Activated CD8-positive, alpha-beta memory T cell treated with anti-CD3 and anti-CD28 coated beads, Interleukin-2, amount 50 U/mL, for 1 hour (primary cell): ENCODE measurements around the gene SMARCD2.

Experiments used
- DNase-seq: peaks from one replicate; pipeline ENCODE4 v3.0.0-alpha.2; 2020; ENCODE audit errors: extremely low read depth

SMARCD2 gene

DNA sequence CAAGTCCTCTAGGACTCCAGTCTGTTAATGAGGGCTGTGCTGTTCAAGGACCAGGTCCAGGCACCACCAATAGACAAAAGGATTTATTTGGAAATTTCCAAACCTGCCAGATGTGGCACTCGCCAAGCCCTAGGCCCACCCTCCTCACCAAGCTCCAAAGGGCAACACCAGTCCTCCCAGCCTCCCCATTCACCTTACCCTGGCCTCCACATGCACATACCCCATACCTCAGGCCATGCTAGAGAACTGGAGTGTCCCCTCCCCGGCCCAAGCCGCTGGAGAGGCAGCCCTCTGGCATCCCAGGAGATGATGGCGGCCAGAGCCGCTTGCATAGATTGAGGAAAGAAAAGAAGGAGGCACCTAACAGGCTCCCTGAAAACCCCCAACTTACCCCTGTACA lies 10.5 kb downstream of the SMARCD2 start:
- no peak for DNase-seq

DNA sequence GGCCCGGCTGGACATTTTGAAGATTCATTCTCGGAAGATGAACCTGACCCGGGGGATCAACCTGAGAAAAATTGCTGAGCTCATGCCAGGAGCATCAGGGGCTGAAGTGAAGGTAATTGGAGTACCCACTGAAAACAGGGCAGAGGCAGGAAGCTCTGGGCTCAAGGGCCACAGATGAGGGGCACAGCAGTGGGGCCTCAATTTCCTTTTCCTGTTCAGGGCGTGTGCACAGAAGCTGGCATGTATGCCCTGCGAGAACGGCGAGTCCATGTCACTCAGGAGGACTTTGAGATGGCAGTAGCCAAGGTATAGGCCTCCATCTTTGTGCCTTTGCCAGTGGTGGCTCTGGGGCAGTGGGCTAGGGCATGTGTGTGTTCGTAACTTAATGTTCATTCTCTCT lies 11.0 kb downstream of the SMARCD2 start:
- no peak for DNase-seq

DNA sequence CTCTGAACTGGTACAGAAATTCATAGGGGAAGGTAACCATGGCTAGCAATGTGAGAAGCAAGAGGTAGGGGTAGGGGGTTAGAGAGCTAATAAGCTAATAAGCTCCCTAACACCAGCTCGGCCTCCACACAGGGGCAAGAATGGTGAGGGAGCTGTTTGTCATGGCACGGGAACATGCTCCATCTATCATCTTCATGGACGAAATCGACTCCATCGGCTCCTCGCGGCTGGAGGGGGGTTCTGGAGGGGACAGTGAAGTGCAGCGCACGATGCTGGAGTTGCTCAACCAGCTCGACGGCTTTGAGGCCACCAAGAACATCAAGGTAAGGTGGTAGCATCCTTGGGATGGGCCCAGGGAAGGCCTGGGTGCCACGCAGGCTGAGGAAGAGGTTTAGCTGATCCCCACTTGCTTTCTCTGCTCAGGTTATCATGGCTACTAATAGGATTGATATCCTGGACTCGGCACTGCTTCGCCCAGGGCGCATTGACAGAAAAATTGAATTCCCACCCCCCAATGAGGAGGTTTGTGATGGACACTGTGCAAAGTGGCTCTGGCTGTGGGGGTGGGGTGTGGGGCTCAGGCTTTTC lies 11.5 kb downstream of the SMARCD2 start:
- no peak for DNase-seq

DNA sequence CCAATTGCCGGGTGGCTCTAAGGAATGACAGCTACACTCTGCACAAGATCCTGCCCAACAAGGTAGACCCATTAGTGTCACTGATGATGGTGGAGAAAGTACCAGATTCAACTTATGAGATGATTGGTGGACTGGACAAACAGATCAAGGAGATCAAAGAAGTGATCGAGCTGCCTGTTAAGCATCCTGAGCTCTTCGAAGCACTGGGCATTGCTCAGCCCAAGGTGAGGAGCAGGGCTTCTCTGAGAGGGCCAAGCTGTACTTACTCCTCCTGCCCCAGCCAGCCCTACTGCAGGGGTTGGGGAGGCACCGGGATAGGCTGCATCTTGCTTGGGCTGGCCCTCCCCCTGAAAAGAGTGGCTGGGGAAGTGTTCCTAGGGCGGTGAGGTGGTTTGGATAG lies 12.2 kb downstream of the SMARCD2 start:
- no peak for DNase-seq

DNA sequence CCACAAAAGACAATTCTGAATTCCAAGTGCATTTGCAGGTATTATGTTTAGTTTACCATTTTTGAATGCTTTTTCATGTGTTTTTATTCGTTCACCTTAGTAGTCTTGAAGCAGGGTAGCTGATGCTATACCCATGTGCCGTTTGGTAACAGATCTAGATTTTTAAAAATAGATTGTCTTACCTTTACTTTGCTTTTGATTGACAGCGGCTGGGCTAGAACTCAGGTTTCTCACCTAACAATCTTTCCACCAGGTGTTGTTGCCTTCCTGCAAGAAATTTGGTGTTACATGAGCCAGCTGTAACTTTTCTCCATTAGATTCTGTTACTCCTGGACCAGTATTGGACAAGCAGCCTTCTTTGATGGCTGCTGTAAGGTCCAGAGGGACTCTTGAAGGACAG lies 13.5 kb downstream of the SMARCD2 start:
- DNase-seq, result no peak

DNA sequence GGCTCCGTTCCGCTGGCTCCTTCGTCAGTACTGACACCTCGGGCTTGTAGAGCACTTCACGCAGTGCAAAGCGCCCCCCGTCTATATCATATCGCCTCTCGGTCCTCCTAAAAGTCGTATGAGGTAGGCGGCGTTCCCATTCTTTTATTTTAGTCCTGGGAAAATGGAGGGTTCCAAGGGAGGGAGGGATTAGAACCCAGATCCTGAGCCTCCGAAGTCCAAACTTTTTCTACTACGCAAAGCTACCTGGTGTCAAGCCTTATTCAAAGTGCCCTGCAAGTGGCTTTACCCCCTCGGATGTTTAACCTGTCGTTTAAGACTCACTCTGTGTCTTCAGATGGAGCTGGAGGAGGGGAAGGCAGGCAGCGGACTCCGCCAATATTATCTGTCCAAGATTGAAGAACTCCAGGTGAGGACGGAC lies 14.7 kb downstream of the SMARCD2 start:
- DNase-seq, result no peak

DNA sequence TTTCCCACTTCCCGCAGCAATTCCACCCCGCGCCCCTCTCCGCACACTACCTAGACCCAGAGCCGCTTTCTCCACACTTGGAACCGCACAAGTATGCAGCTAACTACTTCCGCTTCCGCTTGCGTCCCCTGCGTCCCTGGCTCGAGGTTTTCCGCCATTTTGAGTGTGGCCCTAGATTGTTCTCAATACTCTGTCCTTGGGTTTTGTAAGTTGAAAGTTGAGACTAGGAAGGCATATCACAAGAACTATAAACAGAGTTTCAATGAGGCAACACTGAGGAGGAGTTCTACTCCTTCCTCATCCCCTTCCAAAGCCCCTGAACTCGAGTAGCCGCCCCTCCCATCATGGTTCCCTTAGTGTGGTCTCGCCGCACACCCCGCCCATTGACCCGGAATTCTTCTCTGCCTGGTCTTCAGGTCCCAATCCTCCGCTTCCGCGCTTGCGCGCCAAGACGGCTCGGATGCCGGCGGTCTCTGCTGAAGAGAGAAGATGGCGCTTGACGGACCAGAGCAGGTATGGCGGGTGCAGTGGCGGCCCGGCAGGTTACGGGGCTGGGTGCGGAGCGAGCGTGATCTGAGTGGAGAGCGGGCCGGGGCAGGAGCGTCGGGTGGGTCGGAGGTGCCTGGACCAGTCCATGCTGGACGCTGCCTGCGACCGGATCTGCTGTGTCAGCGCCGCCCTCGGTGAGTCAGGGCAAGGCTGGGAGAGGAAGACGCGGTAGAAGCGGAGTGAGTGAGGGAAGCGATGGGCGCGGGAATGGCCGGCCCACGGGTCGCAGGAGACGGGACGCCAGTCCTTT lies 15.3 kb downstream of the SMARCD2 start, which contains the start of the genes FTSJ3 and PSMC5:
TSS of gene FTSJ3 (minus strand) at position 662 of the 799 bp plus-strand sequence. CDS start 761 bp downstream, outside the sequence.
TSS of gene PSMC5 (plus strand) at position 430 of the 799 bp plus-strand sequence. CDS start at position 490, 60 bp downstream.
- peak; percentile 87 for DNase-seq

DNA sequence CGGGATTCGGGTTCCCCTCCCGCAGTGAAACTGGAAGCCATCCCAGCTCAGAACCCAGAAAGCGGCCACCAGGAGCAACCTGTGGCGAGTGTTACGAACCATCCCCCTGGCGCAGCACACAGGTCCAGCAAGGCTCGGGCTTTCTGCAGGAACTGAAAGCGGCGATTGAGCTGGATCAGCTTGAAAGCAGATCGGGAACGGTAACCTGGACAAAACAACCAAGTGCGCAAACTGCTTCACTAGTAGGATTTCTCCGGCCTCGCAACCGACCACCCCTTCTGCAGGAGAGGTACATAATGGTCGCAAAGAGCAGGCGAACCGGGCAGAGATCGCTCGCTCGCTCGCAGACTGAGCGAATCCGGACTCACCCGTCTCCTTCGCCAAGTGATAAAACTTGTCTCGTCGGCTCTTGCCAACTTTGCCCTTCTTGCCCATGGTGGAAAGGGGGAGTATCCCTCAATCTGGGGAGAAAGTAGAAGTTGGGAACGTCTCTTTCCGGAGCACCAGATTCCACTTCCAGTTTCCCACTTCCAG lies 15.9 kb downstream of the SMARCD2 start:
- no peak for DNase-seq

DNA sequence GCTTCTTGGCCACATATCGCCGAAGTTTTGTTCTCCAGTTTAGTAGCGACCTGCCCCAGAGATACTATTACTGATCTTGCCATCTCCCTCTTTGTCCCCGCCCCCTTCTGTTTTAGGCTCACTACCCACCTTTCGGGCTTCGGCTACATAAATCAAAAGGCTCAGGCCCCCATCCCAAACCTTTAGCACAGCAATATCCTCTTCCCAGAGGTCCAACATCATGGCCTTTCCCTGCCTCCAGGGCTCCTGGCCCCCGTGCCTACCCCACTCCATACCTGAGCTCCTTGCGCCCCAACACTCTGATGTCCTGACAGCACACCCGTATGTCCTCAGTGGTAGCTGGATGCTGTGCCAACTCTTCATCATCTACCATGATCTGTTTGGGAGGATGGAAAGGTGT lies 18.1 kb downstream of the SMARCD2 start:
- no peak for DNase-seq

DNA sequence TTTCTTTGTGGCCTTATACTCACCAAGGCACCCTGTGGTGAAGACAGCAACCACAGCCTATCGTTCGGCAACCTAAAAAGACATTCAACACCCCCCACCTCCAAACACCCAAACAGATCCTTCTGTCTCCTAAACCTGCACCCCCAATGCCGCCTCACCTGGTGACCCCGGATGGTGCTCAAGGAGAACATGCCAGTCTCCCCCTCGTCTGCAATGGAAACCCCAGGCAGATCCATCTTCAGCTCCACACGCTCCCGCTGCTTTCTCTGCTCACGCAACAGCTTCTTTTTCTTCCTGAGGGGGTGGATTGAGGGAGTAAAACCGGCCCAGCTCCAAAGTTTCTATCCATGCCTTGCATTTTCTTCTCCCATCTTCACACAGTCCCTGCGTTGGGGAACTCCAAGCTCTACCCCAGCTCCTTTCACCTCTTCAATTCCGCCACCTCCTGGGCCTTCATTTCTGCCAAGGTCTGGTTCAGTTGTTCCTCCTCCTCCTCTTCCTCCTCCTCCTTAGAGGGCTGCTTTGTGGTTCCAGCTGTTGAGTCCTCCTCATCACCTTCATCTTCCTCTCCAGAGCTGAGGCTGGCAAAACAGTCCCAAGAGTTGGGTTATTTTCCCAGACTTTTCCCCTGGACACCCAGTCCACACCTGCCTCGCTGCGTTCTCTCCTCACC lies 18.7 kb downstream of the SMARCD2 start:
- no peak for DNase-seq

DNA sequence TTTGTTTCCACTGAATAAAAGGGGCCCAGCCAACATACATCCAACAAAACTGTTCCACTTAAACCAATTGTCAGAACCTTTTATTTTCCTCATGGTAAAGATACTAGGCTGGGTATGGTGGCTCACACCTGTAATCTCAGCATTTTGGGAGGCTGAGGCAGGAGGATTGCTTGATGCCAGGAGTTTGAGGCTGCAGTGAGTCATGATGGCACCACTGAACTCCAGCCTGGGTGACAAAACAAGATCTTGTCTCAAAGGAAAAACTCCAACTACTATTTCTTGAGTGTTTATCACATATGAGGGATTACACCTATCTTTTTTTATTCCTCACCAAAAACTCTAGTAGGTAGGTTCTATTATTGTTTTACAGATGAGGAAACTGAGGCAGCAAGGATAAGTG lies 19.9 kb downstream of the SMARCD2 start:
- no peak for DNase-seq

DNA sequence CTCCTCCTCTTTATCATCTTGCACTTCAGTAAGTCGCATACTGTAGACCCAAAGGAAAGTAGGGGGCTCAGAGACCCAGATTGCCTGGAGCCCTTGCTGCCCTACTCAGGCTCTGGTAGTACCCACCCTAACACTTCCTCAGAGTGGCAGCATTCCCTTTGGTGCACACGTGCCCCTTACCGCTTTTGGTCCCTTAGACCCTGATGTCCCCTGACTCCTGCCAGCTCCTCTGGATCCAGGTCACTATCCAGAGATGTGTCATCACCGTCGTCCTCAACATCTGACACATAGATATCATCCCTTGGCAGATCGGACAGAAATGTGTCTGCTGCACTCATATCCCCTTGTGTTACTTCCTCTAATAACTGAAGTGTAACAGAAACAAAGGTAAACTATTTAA lies 20.7 kb downstream of the SMARCD2 start:
- DNase-seq, result no peak

DNA sequence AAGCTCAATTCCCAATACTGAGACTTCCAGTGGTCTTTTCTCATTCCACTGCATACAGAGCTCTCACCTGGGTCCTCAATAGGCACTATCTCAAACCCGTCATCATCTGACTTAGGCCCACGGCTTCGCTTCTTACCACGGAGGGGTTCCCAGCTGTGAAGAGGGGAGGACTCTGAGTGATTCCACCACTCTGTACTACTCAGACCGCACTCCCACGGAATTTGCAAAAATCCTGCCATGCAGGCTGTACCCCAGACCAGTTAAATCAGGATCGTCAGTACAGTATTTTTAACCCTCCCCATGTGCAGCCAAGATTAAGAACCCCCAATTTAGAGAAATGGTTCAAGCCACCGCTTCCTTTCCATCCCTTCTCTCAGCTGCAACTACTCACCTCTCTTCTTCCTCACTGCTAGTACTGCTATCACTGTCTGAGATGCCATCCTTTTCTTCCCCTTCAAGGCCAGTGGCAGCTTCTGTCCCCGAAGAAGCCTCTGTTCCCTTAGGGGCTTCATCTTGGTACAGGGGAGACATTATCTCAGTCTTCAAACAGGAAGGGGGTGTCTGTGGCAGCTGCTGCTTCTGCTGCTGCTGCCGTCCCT lies 21.4 kb downstream of the SMARCD2 start:
- DNase-seq, result no peak

DNA sequence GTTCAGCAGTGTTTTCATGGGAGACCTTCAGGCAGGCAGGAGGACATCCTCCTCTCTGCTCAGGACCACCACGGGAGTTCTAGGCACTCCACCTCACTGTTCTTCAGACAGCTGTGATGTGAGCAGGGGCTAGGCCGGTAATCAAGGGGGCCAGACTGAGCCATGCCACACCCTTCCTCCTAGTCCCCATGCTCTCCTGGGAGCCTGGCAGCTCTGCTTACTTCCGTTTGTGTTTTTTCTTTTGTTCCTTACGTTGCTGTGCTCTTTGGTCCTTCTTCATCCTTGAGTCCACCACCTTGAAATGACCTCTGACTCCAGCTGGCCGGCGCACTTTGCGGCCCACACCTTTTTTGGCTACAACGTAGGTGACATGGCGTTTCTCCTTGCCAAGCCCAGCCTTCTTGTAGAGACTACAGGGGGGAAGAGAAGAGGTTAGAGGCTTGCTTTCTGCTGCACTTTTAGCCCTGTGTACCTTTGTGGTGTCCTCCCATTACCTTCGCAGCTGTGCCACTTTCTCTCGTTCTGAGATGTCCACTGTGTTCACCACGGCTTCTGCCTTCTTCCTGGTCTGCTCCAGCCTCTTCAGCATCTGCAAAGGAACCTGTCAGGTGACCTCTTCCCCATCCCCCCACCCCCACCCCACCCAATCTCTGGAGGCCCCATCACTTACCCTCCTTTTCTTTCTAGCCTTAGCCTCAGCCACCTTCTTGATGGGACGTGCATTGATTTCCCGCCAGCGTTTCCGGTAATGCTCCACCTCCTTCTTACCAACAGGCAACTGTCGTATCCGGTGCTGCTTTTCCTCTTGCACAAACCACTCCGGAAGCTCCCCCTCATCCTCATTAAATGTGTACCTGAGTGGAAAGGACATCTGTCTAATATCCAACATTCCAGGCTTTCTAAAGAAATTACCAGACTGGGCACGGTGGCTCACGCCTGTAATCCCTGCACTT lies 22.6 kb downstream of the SMARCD2 start:
- no peak for DNase-seq

DNA sequence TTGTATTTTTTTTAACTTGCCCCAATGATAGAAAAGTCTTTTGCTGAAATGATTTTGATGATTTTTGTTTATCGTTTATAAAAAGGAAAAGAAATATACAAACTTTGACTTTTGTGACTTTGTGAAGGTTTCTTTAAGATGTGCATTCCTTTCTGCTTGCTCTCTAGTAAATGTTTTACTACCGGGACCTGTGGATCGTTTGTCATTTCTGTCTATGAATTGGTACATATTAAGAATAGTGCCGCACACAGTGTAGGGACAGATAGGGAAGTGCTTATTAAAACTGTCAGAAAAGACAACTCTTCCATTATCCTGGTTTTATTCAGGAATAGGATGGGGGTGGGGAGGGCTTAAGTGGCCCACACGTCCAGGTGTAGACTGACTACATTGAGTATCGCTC lies 23.4 kb downstream of the SMARCD2 start:
- DNase-seq, result no peak

DNA sequence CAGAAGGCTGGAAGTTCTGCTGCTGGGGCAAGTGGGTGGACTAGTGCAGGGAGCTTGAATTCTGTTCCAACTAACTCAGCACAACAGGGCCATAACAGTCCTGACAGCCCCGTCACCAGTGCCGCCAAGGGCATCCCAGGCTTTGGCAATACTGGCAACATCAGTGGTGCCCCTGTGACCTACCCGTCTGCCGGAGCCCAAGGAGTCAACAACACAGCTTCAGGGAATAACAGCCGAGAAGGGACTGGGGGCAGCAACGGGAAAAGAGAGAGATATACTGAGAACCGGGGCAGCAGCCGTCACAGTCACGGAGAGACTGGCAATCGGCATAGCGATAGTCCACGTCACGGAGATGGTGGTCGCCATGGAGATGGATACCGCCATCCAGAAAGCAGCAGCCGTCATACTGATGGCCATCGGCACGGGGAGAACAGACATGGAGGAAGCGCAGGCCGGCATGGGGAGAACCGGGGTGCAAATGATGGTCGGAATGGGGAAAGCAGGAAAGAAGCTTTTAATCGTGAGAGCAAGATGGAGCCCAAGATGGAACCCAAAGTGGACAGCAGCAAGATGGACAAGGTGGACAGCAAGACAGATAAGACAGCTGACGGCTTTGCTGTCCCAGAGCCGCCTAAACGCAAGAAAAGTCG lies 24.6 kb downstream of the SMARCD2 start:
- DNase-seq, result no peak

DNA sequence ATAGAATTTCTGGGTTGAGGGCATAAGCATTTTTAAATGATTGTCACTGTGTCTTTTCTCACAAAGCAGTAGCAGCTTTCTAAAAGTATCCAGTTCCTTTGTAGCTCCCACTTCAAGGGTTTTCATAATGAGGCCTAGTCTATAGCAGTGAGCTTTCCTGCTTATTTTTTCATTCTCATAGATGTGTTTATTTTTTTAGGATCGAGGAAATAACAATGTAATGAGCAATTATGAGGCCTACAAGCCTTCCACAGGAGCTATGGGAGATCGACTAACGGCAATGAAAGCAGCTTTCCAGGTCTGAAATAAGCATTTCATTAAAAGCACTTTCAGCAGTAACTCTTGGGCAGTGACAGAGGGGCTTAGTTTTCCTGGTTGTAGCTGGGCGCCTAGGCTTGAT lies 25.8 kb downstream of the SMARCD2 start:
- DNase-seq, result no peak

DNA sequence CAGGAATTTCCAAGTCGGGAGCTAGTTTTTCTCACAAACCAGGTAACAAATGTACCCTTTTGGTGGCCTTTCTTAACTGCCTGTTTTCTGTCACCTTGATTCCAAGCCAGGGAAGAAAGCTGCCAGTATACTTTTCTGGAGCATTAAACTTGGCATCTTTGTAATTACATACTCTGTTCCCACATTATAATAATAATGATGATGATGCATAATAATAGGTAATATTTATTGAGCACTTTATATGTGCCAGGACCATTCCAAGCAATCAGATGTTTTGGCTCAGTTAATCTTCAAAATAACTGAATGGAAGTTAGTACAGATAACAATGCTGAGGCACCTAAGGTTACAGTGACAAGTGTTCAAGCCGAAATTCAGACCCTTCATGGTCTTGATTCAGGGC lies 26.4 kb downstream of the SMARCD2 start:
- DNase-seq, result no peak

DNA sequence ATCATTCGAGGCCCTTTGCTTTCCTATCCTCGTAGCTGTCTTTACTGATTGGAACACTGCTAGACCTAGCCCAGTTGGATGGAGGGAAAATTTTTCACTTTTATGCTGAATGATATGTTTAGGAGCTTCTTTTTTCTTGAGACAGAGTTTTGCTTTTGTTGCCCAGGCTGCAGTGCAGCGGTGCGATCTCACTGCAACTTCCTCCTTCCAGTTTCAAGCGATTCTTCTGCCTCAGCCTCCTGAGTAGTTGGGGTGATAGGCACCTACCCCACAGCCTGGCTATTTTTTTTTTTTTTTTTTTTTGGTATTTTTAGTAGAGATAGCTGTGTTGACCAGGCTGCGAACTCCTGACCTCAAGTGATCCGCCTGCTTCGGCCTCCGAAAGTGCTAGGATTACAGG lies 32.5 kb downstream of the SMARCD2 start:
- no peak for DNase-seq

DNA sequence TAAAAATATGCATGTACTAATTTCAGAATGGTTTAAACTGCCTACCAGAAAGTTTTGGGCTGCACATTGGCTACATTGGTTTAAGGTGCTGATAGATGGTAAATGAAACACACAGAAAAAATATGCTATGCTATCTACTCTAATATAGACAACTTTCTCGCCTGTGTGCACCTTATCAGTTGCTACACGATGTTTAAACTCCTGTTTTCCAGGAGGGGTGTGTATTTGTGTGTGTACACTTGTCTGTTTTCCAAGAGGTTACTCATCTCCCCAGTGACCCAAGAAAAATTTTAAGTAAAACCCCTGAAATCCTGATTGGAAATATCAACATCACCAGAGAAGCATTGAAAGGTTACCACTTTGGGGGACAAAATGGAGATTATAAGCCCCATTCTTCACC lies 36.9 kb downstream of the SMARCD2 start:
- DNase-seq, result no peak

DNA sequence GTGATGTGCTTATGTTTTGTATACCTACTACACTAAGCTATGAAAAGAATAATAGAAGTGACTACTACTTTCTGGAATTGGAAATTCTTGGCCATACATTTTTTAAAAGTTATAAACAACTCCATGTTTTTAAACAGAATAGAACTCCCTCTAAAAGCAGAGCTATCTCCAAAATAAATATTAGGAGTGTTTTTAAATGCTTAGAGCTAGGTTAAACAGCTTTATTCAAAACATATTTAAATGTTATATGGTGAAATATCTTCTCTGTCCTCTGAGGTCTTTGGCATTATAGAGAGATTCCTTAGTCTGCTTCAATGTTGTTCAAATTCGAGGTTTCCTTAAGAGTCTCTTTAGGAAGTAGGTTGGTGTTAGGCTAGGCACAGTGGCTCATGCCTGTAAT lies 38.2 kb downstream of the SMARCD2 start:
- DNase-seq, result no peak
